HG02610 (cell line): ENCODE results near the gene LOXL3.

ENCODE experiments used
- ATAC-seq: cut with Tn5 transposase; IDR thresholded peaks from one replicate; pipeline ENCODE4 v1.9.1; 2021; ENCODE audit warnings: mild to moderate bottlenecking, moderate library complexity; ENCODE audit not compliant: unreplicated experiment

The LOXL3 gene

GRCh38 chr2:74551942-74552913 lies 1.5 kb downstream of the LOXL3 start:
- no peak for ATAC-seq

GRCh38 chr2:74551530-74551929 lies 2.2 kb downstream of the LOXL3 start:
- no peak for ATAC-seq

GRCh38 chr2:74550231-74550630 lies 3.5 kb downstream of the LOXL3 start:
- no peak for ATAC-seq

- ATAC-seq, result no peak
Measured at GRCh38 chr2:74548900-74549826, 4.6 kb downstream of the LOXL3 start.

- ATAC-seq, result no peak
Measured at GRCh38 chr2:74548285-74548899, 5.3 kb downstream of the LOXL3 start.

- no peak for ATAC-seq
Measured at GRCh38 chr2:74546004-74546403, 7.7 kb downstream of the LOXL3 start.

GRCh38 chr2:74544634-74545033 lies 9.1 kb downstream of the LOXL3 start:
- ATAC-seq, result no peak

- ATAC-seq, result no peak
Measured at GRCh38 chr2:74542978-74543377, 10.8 kb downstream of the LOXL3 start.

GRCh38 chr2:74540291-74540690 lies 13.5 kb downstream of the LOXL3 start:
- no peak for ATAC-seq

- ATAC-seq, result peak; percentile 70
Measured at GRCh38 chr2:74538881-74539339, 14.8 kb downstream of the LOXL3 start.

- no peak for ATAC-seq
Measured at GRCh38 chr2:74537140-74537539, 16.6 kb downstream of the LOXL3 start.

GRCh38 chr2:74536166-74536950 lies 17.4 kb downstream of the LOXL3 start:
- no peak for ATAC-seq

GRCh38 chr2:74535440-74535965 lies 18.2 kb downstream of the LOXL3 start:
- no peak for ATAC-seq

GRCh38 chr2:74534411-74534810 lies 19.3 kb downstream of the LOXL3 start:
- ATAC-seq, result no peak

GRCh38 chr2:74533464-74533863 lies 20.3 kb downstream of the LOXL3 start:
- no peak for ATAC-seq

GRCh38 chr2:74532222-74532621 lies 21.5 kb downstream of the LOXL3 start:
- ATAC-seq, result no peak

- ATAC-seq, result no peak
Measured at GRCh38 chr2:74531666-74532065, 22.1 kb downstream of the LOXL3 start.

- peak; percentile 34 for ATAC-seq
Measured at GRCh38 chr2:74530239-74531187, 23.2 kb downstream of the LOXL3 start.
